GM23338 (cell line): ENCODE data around the gene DNAJB8. TPM values are rescaled to one million over a fixed set of nuclear protein-coding genes. Genes with fewer than 3 reads are reported as not detected.

Experiments used
- ATAC-seq: fragments of 200-7000 bp; cut with Tn5 transposase; 3 replicates; pipeline ENCODE4 v1.9.1; 2020
- DNase-seq: peaks from one replicate; pipeline ENCODE4 v3.0.0-alpha.2; 2015; ENCODE audit warnings: low spot score
- H2AFZ ChIP-seq: fragments of 200-600 bp; sonication (generic); 2 replicates; pipeline ENCODE4 v1.8.0; 2016; ENCODE audit warnings: antibody characterized with exemption, mild to moderate bottlenecking, moderate library complexity
- H3F3A ChIP-seq: fragments of 200-600 bp; sonication (generic); replicated peaks from 2 replicates; pipeline ENCODE4 v1.8.0; 2017; ENCODE audit warnings: antibody characterized with exemption, mixed run types, low read depth
- H3K27ac ChIP-seq: fragments of 200-600 bp; sonication (generic); 2 replicates; pipeline ENCODE4 v1.6.1; 2016; ENCODE audit warnings: low read depth
- H3K27me3 ChIP-seq: fragments of 200-600 bp; sonication (generic); 2 replicates; pipeline ENCODE4 v1.8.0; 2016; ENCODE audit warnings: mild to moderate bottlenecking, mixed run types, moderate library complexity; ENCODE audit not compliant: insufficient read depth
- H3K36me3 ChIP-seq: fragments of 200-600 bp; sonication (generic); 2 replicates; pipeline ENCODE4 v1.8.0; 2016; ENCODE audit warnings: mild to moderate bottlenecking; ENCODE audit not compliant: insufficient read depth
- H3K4me1 ChIP-seq: fragments of 200-600 bp; sonication (generic); 2 replicates; pipeline ENCODE4 v1.8.0; 2016; ENCODE audit warnings: mild to moderate bottlenecking, moderate library complexity; ENCODE audit not compliant: insufficient read depth
- H3K4me2 ChIP-seq: fragments of 200-600 bp; sonication (generic); 2 replicates; pipeline ENCODE4 v1.7.1; 2017; ENCODE audit warnings: mixed run types
- H3K4me3 ChIP-seq: fragments of 200-600 bp; sonication (generic); 2 replicates; pipeline ENCODE4 v1.6.1; 2016; ENCODE audit warnings: mixed run types
- H3K79me2 ChIP-seq: fragments of 200-600 bp; sonication (generic); replicated peaks from 2 replicates; pipeline ENCODE4 v1.8.0; 2017; ENCODE audit warnings: mild to moderate bottlenecking; ENCODE audit not compliant: insufficient read depth
- H3K9me2 ChIP-seq: fragments of 200-600 bp; sonication (generic); 2 replicates; pipeline ENCODE4 v1.8.0; 2017; ENCODE audit not compliant: insufficient read depth
- H4K20me1 ChIP-seq: fragments of 200-600 bp; sonication (generic); replicated peaks from 2 replicates; pipeline ENCODE4 v1.8.0; 2017; ENCODE audit warnings: mild to moderate bottlenecking; ENCODE audit not compliant: insufficient read depth
- H3K27ac Mint-ChIP-seq: 2 replicates; pipeline ENCODE4 v1.8.0; 2020; ENCODE audit warnings: inconsistent platforms, mild to moderate bottlenecking, moderate library complexity, mixed read lengths
- H3K27me3 Mint-ChIP-seq: 3 replicates; pipeline ENCODE4 v1.8.0; 2022; ENCODE audit warnings: low read depth, mild to moderate bottlenecking, moderate library complexity, mixed read lengths, inconsistent platforms; ENCODE audit not compliant: insufficient read depth, poor library complexity
- H3K36me3 Mint-ChIP-seq: 3 replicates; pipeline ENCODE4 v1.8.0; 2021; ENCODE audit warnings: low read depth, mild to moderate bottlenecking, inconsistent platforms, moderate library complexity, mixed read lengths
- H3K4me1 Mint-ChIP-seq: 3 replicates; pipeline ENCODE4 v1.8.0; 2020; ENCODE audit warnings: mild to moderate bottlenecking, inconsistent platforms, mixed read lengths
- H3K4me3 Mint-ChIP-seq: 3 replicates; pipeline ENCODE4 v1.8.0; 2021; ENCODE audit warnings: moderate library complexity, mild to moderate bottlenecking, inconsistent platforms, mixed read lengths
- H3K9me3 Mint-ChIP-seq: 3 replicates; pipeline ENCODE4 v1.8.0; 2020; ENCODE audit warnings: moderate library complexity, mild to moderate bottlenecking, inconsistent platforms, mixed read lengths
- CREB1 ChIP-seq: fragments of 250-450 bp; sonication (Bioruptor Pico); IDR thresholded peaks from 2 replicates; pipeline ENCODE4 v1.5.0; 2020; ENCODE audit warnings: low read depth, mild to moderate bottlenecking, moderate library complexity
- CTCF ChIP-seq, 2 experiments: fragments of 200-600 bp in 1 of 2; sonication (generic) in 1 of 2; conservative IDR thresholded peaks; 2 replicates each; pipeline versions ENCODE4 v1.5.1 to v1.6.1; 2016 to 2017; ENCODE audit warnings: antibody characterized with exemption in 2 of 2, low read depth in 2 of 2, mild to moderate bottlenecking in 2 of 2, moderate library complexity in 1 of 2
- EZH2 ChIP-seq: fragments of 200-600 bp; sonication (generic); IDR thresholded peaks from one replicate; pipeline ENCODE4 v1.8.0; 2017; ENCODE audit warnings: antibody characterized with exemption, mild to moderate bottlenecking, low read depth; ENCODE audit not compliant: unreplicated experiment
- EZH2phosphoT487 ChIP-seq: fragments of 200-600 bp; sonication (generic); IDR thresholded peaks from one replicate; pipeline ENCODE4 v1.8.1; 2018; ENCODE audit warnings: antibody characterized with exemption; ENCODE audit not compliant: unreplicated experiment
- JUNB ChIP-seq: IDR thresholded peaks from one replicate; pipeline ENCODE4 v1.6.1; 2016; ENCODE audit warnings: antibody characterized with exemption; ENCODE audit not compliant: unreplicated experiment
- NANOG ChIP-seq: IDR thresholded peaks from 2 replicates; pipeline ENCODE4 v1.6.1; 2016; ENCODE audit warnings: antibody characterized with exemption, borderline replicate concordance
- STAT1 ChIP-seq: IDR thresholded peaks from one replicate; pipeline ENCODE4 v1.6.1; 2016; ENCODE audit warnings: antibody characterized with exemption; ENCODE audit not compliant: unreplicated experiment
- ZNF114 ChIP-seq: fragments of 250-450 bp; sonication (Bioruptor Pico); IDR thresholded peaks from 2 replicates; pipeline ENCODE4 v1.5.0; 2020; ENCODE audit warnings: mild to moderate bottlenecking, moderate library complexity
- ZNF331 ChIP-seq: fragments of 250-450 bp; sonication (Bioruptor Pico); IDR thresholded peaks from 2 replicates; pipeline ENCODE4 v1.5.0; 2020; ENCODE audit warnings: low read depth, mild to moderate bottlenecking, moderate library complexity
- ZNF462 ChIP-seq: fragments of 250-450 bp; sonication (Bioruptor Pico); IDR thresholded peaks from 2 replicates; pipeline ENCODE4 v1.5.0; 2020; ENCODE audit warnings: mild to moderate bottlenecking, moderate library complexity
- polyA plus RNA-seq: library from polyadenylated mRNA; unstranded; fragments of >200 nt; fragmentation: Nextera tagmentation; extraction: Ambion mirVana; gene quantifications from 2 replicates; pipeline ENCODE4 v1.2.1, GENCODE V29; 2016
- total RNA-seq: library from RNA; depleted of rRNA; stranded (reverse); fragments of >200 nt; shearing (Covaris generic); gene quantifications from 2 replicates; pipeline ENCODE4 v1.2.3, GENCODE V29; 2014
- TF ChIP-seq, protein P1 (sequence below): IDR thresholded peaks from one replicate; pipeline ENCODE4 v1.6.1; 2018; ENCODE audit warnings: antibody characterized with exemption; ENCODE audit not compliant: unreplicated experiment

DNAJB8 gene
- total and polyA plus RNA-seq, 2 experiments from 2014 or later: not detected

GRCh38 chr3:128488991-128489673 lies 22.4 kb upstream of the DNAJB8 start:
- H3K4me3 ChIP-seq: peak overlapping the region; percentile 72
- H3K4me2 ChIP-seq: peak overlapping the region; percentile 90
- H3K4me3 Mint-ChIP-seq: peak overlapping the region; percentile 66
- no peak for ATAC-seq
- H3K27ac Mint-ChIP-seq: no peak overlapping the region
- no peaks in the 10 kb centered on the region; the same call in 2 of the 3 replicates for H3K36me3 Mint-ChIP-seq
- H4K20me1 ChIP-seq: peaks cover 8% of the 10 kb centered on the region
- peaks cover 61% of the 10 kb centered on the region for H3K4me1 ChIP-seq
- H3K27me3 Mint-ChIP-seq: peaks cover 96% of the 10 kb centered on the region
- no peaks in the 10 kb centered on the region for H3K79me2 ChIP-seq
- 0 out of 2 replicates have a peak, but pooled peaks cover 21% of the 10 kb centered on the region for H3F3A ChIP-seq
- H3K27me3 ChIP-seq: peaks cover 100% of the 10 kb centered on the region
- DNase-seq: peak; percentile 64
- H3K9me2 ChIP-seq: no peaks in the 10 kb centered on the region
- peak; percentile 42 for TF ChIP-seq EZH2
- no peak for TF ChIP-seq NANOG
- TF ChIP-seq, protein P1, sequence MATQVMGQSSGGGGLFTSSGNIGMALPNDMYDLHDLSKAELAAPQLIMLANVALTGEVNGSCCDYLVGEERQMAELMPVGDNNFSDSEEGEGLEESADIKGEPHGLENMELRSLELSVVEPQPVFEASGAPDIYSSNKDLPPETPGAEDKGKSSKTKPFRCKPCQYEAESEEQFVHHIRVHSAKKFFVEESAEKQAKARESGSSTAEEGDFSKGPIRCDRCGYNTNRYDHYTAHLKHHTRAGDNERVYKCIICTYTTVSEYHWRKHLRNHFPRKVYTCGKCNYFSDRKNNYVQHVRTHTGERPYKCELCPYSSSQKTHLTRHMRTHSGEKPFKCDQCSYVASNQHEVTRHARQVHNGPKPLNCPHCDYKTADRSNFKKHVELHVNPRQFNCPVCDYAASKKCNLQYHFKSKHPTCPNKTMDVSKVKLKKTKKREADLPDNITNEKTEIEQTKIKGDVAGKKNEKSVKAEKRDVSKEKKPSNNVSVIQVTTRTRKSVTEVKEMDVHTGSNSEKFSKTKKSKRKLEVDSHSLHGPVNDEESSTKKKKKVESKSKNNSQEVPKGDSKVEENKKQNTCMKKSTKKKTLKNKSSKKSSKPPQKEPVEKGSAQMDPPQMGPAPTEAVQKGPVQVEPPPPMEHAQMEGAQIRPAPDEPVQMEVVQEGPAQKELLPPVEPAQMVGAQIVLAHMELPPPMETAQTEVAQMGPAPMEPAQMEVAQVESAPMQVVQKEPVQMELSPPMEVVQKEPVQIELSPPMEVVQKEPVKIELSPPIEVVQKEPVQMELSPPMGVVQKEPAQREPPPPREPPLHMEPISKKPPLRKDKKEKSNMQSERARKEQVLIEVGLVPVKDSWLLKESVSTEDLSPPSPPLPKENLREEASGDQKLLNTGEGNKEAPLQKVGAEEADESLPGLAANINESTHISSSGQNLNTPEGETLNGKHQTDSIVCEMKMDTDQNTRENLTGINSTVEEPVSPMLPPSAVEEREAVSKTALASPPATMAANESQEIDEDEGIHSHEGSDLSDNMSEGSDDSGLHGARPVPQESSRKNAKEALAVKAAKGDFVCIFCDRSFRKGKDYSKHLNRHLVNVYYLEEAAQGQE: no peak
- TF ChIP-seq CTCF (conservative IDR thresholded peaks at IDR 0.05; ENCODE audit: low read depth in 2 of 2): no peak
- no peak for TF ChIP-seq JUNB
- TF ChIP-seq EZH2phosphoT487: no peak
- TF ChIP-seq ZNF462 (CRISPR knock-in tag): no peak
- no peak for TF ChIP-seq STAT1
- peak; percentile 78 for TF ChIP-seq CREB1 (CRISPR knock-in tag)
- no peak for TF ChIP-seq ZNF331 (CRISPR knock-in tag)
- TF ChIP-seq ZNF114 (CRISPR knock-in tag): no peak
- no peaks in the 10 kb centered on the region for H3K36me3 ChIP-seq
- H3K27ac ChIP-seq: no peak overlapping the region
- no peaks in the 10 kb centered on the region; the same call in 2 of the 3 replicates for H3K9me3 Mint-ChIP-seq
- peak overlapping the region; percentile 94; the same call in 1 of the 2 replicates for H2AFZ ChIP-seq
- H3K4me1 Mint-ChIP-seq: peaks cover 47% of the 10 kb centered on the region
